ENCODE measurements around the gene CNTNAP3B. TPM values are rescaled to one million over a fixed set of nuclear protein-coding genes. Genes with fewer than 3 reads are reported as not detected.
"Not testable (repeated sequence)": the region's sequence is repeated elsewhere in the genome, so short reads cannot be mapped to it uniquely, and the experiment has no call there.

CNTNAP3B gene
- total RNA-seq, 1 donor from 2014 or later, result 29.7 TPM

DNA sequence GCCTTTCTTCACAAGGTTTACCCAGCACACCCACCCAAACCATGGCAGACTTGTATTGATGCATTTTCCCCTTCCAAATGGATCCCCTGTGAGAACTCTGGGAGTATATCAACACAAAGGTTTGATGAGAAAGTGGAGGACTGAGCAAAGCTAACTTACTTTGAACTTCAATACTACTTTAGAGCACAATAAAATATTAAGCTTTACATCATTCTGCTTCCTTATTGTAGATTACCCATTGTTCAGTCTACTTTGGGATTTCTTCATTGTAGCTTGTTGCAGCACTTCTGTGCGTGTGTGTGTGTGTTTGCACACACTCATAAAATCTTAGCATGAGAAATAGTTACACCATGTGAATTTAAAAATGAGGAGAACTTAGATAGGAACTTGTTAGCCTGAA lies 75.4 kb downstream of the CNTNAP3B start:
- H3K9me3 Mint-ChIP-seq; H3K27me3 Mint-ChIP-seq; H3K27ac Mint-ChIP-seq; DNase-seq (ENCODE audit: extremely low spot score, unreplicated experiment); H3K4me3 Mint-ChIP-seq; H3K36me3 Mint-ChIP-seq; H3K4me1 Mint-ChIP-seq (ENCODE audit: unreplicated experiment): not testable (repeated sequence)

DNA sequence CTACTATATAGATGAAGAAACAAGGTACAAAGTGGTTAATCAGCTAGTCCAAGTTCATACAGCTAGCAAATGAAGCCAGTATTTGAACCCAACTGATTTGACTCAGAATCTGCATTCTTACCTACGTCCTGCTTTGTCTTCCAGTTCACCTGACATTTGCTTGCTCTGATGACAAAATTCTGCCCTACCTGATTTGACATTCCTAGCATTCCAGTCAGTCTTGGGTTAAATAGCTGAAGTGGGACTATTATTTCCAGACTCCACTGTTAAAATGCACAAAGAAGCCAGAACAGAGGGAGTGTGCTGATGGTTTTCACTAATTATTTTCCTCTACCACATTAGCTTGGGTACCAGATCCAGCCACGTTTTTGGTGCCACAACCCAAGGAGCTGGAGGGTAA lies 78.5 kb downstream of the CNTNAP3B start:
- H3K36me3 Mint-ChIP-seq; DNase-seq (ENCODE audit: extremely low spot score, unreplicated experiment); H3K4me3 Mint-ChIP-seq; H3K4me1 Mint-ChIP-seq (ENCODE audit: unreplicated experiment); H3K9me3 Mint-ChIP-seq; H3K27me3 Mint-ChIP-seq; H3K27ac Mint-ChIP-seq: not testable (repeated sequence)

DNA sequence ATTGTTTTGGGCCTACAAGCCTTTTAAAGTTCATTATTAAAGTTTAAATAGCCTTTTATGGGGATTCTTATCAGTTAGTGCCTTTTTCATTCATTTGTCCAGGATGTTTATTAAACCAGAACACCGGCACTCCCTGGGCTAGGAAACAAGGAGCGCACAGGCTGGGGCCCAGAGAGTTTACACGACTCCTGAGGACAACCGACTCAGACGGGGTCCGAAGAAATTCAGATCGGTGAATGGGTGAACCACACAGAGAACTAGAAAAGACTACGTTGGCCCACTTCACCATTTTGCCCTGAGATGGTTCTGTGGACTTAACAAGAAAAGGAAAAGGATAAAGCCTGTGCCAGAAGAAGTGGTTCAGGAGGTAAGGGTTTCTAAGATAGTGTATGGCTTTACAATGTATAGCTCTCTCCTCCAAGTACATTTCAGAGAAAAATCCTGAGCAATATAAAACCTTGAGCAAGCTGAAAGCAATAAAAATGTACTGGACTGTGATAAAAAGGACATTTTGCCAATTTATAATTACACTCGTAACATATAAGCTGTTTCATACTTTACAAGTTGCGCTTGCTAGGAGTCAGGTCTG lies 84.7 kb downstream of the CNTNAP3B start:
- not testable (repeated sequence) for H3K4me1 Mint-ChIP-seq (ENCODE audit: unreplicated experiment); H3K36me3 Mint-ChIP-seq; DNase-seq (ENCODE audit: extremely low spot score, unreplicated experiment); H3K9me3 Mint-ChIP-seq; H3K27me3 Mint-ChIP-seq; H3K27ac Mint-ChIP-seq; H3K4me3 Mint-ChIP-seq

DNA sequence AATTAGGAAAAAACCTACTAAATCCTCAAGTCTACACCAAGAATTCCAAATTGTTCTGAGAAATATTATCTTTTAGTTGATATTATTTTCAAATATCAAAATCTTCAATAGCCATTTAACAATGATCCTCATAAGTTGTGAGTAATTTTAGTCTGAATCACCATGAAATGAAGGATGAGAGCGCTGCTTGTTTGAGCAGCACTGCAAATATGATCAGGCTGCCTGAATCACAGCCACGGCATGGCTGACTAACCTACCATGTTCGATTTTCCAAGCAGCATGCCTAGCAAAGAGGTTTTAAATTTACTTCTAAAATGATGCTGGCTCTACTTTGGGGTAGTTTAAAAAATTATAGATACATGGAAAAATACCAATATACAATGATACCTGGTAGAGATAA lies 95.7 kb downstream of the CNTNAP3B start:
- H3K27ac Mint-ChIP-seq; H3K4me3 Mint-ChIP-seq; DNase-seq (ENCODE audit: extremely low spot score, unreplicated experiment); H3K36me3 Mint-ChIP-seq; H3K9me3 Mint-ChIP-seq; H3K27me3 Mint-ChIP-seq; H3K4me1 Mint-ChIP-seq (ENCODE audit: unreplicated experiment): not testable (repeated sequence)

DNA sequence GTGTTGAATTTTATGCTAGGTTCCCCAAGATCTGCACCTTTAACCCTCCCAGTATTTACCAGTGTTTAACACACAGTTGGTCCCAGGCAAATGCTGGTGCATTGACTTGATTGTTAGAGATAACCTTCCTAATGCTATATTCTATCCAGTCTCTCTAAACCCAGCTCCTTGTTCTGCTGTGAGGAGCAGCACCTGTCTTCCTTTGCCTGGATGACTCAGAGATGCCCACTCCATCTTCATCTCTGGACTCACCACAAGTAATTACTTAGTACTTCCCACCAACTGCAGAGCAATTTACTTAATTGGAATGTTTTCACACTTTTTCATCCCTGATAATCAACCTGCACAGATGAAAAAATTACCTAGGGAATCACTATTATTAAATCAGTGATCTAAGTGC lies 108.6 kb downstream of the CNTNAP3B start:
- DNase-seq (ENCODE audit: extremely low spot score, unreplicated experiment); H3K4me3 Mint-ChIP-seq; H3K27me3 Mint-ChIP-seq; H3K4me1 Mint-ChIP-seq (ENCODE audit: unreplicated experiment); H3K9me3 Mint-ChIP-seq; H3K36me3 Mint-ChIP-seq; H3K27ac Mint-ChIP-seq: not testable (repeated sequence)

DNA sequence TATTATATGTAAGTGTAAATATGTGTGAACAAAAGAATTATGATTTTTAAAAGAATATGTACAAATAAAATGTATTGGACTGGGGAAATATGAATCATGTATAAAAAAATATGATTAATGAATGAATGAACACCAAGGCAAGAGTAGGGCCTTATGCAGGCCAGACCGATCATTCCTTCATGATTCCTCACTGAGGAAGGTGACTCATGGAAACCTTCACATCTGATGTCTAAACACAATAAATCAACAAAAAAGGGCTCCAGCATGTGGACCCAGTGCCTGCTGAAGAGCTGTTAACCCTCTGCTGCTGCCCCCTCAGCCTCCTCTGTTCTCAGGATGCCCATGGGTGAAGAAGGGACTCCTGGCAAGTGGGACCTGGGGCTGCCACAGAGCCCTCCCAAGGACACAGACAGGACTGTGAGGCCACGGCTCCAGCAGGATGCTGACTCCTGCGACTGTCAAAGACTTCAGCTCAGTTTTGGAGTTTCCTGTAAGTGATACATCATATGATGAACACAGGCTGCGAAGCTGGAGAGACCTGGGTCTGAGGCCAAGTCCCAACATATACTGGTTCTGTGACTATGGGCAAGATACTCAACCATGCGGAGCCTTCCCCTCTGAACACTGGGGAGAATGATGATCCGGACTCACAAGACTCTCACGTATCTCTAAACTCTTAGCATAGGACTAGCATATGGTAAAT lies 110.9 kb downstream of the CNTNAP3B start:
- H3K27me3 Mint-ChIP-seq; H3K4me3 Mint-ChIP-seq; DNase-seq (ENCODE audit: extremely low spot score, unreplicated experiment); H3K4me1 Mint-ChIP-seq (ENCODE audit: unreplicated experiment); H3K27ac Mint-ChIP-seq; H3K36me3 Mint-ChIP-seq; H3K9me3 Mint-ChIP-seq: not testable (repeated sequence)

DNA sequence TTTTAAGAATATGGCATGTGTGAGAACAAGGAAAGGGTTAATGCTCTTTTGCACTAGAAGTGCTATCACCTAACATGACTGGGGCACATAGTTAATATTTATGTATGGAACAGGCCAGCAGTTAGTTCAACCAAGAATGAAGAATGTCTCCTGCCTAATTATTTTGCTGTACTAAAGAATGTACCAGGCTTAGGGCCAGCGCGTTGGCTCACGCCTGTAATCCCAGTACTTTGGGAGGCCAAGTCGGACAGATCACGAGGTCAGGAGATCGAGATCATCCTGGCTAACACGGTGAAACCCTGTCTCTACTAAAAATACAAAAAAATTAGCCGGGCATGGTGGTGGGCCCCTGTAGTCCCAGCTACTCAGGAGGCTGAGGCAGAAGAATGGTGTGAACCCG lies 114.9 kb downstream of the CNTNAP3B start:
- H3K36me3 Mint-ChIP-seq; H3K27me3 Mint-ChIP-seq; H3K27ac Mint-ChIP-seq; H3K4me1 Mint-ChIP-seq (ENCODE audit: unreplicated experiment); H3K9me3 Mint-ChIP-seq; H3K4me3 Mint-ChIP-seq; DNase-seq (ENCODE audit: extremely low spot score, unreplicated experiment): not testable (repeated sequence)

DNA sequence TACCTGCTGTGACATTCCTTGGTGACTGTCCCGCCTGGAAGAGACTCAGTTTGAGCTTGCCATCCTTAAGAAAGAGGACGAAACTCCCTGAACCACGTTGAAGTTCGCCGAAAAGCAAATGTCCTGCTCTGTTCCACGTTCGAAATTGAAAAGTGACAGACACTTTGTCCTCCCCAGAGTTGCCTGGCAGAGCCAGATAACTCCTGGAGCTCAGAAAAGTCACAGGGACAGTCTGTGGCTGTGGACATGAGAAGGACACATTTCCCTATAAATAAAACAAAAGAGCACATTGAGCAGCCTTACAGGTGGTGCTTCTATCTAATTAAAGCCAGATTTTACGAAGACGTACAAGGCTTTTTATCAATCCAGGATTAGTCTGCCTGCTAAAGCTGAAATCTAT lies 137.6 kb downstream of the CNTNAP3B start:
- not testable (repeated sequence) for H3K4me1 Mint-ChIP-seq (ENCODE audit: unreplicated experiment); H3K27ac Mint-ChIP-seq; DNase-seq (ENCODE audit: extremely low spot score, unreplicated experiment); H3K27me3 Mint-ChIP-seq; H3K36me3 Mint-ChIP-seq; H3K9me3 Mint-ChIP-seq; H3K4me3 Mint-ChIP-seq

DNA sequence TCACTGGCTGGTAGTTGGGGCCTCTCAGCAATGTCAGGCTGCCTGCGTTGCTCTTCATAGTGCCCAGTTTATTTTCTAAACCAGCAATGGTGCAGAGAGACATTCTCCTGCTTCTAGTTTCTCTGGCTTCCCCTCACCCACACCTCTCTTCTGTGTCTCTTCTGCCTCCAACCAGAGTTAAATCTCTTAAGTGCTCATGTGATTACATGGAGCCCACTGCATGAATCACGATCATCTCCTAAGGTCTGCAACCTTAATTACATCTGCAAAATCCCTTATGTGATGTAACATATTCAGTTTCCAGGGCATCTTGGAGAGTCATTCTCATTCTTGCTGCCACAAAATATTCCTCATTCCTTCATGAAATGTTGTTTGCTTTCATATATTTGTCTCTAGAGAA lies 149.0 kb downstream of the CNTNAP3B start:
- H3K4me3 Mint-ChIP-seq; H3K27ac Mint-ChIP-seq; H3K27me3 Mint-ChIP-seq; DNase-seq (ENCODE audit: extremely low spot score, unreplicated experiment); H3K4me1 Mint-ChIP-seq (ENCODE audit: unreplicated experiment); H3K9me3 Mint-ChIP-seq; H3K36me3 Mint-ChIP-seq: not testable (repeated sequence)

DNA sequence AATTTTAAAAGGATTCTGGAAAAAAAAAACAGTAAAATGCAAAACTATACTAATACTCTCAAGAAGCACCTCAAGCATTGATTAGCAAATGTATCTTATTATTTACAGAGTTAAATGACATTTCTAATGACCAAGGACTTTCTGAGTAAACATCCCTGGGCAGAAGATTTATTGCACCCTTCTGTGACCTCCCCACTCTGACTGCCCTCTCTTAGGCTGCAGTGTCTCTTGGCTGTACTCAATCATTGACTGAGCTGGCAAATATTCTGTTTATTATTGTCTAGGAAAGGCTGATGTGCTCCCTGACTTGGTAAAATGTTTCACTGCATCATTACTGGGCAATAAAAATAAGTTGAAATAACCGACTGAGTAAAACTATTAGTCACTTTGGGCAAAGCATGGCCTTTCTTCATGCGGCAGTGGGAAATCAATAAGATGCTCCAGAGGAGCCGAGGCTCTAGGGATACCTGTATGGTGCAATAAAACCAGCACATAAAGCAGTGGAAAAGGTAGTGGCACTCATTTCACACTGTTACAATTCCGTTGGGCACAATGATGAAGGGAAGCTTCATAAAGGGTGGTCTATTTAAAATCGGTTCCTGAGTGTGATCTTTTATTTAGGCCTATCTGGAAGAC lies 151.1 kb downstream of the CNTNAP3B start:
- H3K36me3 Mint-ChIP-seq, result not testable (repeated sequence)

DNA sequence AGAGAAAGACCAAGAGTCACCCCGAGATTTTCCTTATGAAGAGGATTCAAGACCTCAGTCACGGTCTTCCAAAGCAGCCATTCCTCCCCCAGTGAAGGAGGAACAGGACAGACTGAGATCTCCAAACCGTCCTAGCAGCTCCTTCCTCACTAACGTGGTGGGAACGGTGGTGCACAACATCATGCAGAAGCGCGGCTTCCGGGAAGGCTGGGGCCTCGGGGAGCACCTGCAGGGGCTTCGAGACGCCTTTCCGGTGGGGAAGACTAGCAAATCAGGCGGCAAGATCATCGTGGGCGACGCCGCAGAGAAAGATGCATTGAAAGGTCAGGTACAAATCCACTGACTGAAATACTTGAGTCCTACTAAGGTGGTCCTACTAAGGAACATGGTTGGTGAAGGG lies 154.3 kb downstream of the CNTNAP3B start:
- H3K27me3 Mint-ChIP-seq, result not testable (repeated sequence)

More for the DNA sequence above, 151.1 kb downstream of the CNTNAP3B start:
- H3K27ac Mint-ChIP-seq; H3K4me3 Mint-ChIP-seq; DNase-seq (ENCODE audit: extremely low spot score, unreplicated experiment); H3K9me3 Mint-ChIP-seq; H3K4me1 Mint-ChIP-seq (ENCODE audit: unreplicated experiment); H3K27me3 Mint-ChIP-seq: not testable (repeated sequence)

DNA sequence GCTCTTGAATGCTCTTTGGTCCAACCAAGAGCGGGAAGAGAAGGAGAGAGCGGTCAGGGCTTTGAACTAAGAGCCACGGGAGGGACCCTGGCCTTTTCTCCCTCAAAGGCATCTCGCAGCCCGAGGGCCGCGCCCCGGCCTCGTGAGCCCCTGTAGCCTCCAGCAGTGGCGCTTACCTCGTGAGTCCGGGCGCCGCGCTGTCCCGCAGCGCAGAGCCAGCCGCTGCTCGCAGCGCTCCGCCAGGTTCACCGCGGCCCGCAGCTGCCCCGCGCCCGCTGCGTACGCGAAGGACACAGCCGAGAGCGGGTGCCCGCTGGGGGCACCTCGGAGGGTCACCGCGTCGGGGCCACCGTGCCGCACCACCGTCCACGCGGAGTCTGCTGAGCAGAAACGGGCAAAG lies 176.2 kb downstream of the CNTNAP3B start:
- not testable (repeated sequence) for H3K4me1 Mint-ChIP-seq (ENCODE audit: unreplicated experiment); H3K27me3 Mint-ChIP-seq; H3K36me3 Mint-ChIP-seq; H3K4me3 Mint-ChIP-seq; H3K27ac Mint-ChIP-seq; H3K9me3 Mint-ChIP-seq; DNase-seq (ENCODE audit: extremely low spot score, unreplicated experiment)

More for the DNA sequence above, 154.3 kb downstream of the CNTNAP3B start:
- DNase-seq (ENCODE audit: extremely low spot score, unreplicated experiment); H3K27ac Mint-ChIP-seq; H3K4me3 Mint-ChIP-seq; H3K9me3 Mint-ChIP-seq; H3K4me1 Mint-ChIP-seq (ENCODE audit: unreplicated experiment); H3K36me3 Mint-ChIP-seq: not testable (repeated sequence)

Data from type B pancreatic cell (in vitro differentiated cells).